Ovary (tissue), 3 donors: ENCODE measurements around the gene USP47.

Experiments used
- CTCF ChIP-seq, 3 donors: fragments of 450-650 bp in 2 of 3; fragments of 200-600 bp in 1 of 3; IDR thresholded peaks; one replicate each; pipeline versions ENCODE4 v1.5.1 to v1.8.0; 2016 to 2022; ENCODE audit warnings: antibody characterized with exemption in 3 of 3, mild to moderate bottlenecking in 1 of 3
- EP300 ChIP-seq: sonication (generic); formaldehyde crosslinking; IDR thresholded peaks from one replicate; pipeline ENCODE4 v1.6.1; 2017; ENCODE audit warnings: antibody characterized with exemption
- POLR2A ChIP-seq: fragments of 450-650 bp; IDR thresholded peaks from one replicate; pipeline ENCODE4 v1.6.1; 2017; ENCODE audit warnings: antibody characterized with exemption, mild to moderate bottlenecking, moderate library complexity
- donor health status: DM: no; HTN: no; CAD: no.

- TF ChIP-seq POLR2A (no peak), EP300 (no peak), CTCF (IDR thresholded peaks at IDR 0.05) (no peak)
These were observed 26.9 kb upstream of the USP47 start for GRCh38 chr11:11814614-11815452.
